Progenitor cell of endocrine pancreas (in vitro differentiated cells): ENCODE results near the gene SLC16A10. TPM values are rescaled to one million over a fixed set of nuclear protein-coding genes. Genes with fewer than 3 reads are reported as not detected.
A peak's percentile ranks its signal among the peaks of the same experiment; 100 is the strongest.
"Not testable (repeated sequence)": the region's sequence is repeated elsewhere in the genome, so short reads cannot be mapped to it uniquely, and the experiment has no call there.

Experiments
- DNase-seq: peaks from one replicate; pipeline ENCODE4 v3.0.0; 2021; ENCODE audit warnings: low spot score; ENCODE audit not compliant: unreplicated experiment
- H3K27ac Mint-ChIP-seq: 2 replicates; pipeline ENCODE4 v1.8.0; 2021; ENCODE audit warnings: mild to moderate bottlenecking, moderate library complexity, mixed read lengths
- H3K27me3 Mint-ChIP-seq: 2 replicates; pipeline ENCODE4 v1.8.0; 2021; ENCODE audit warnings: mixed read lengths
- H3K36me3 Mint-ChIP-seq: 2 replicates; pipeline ENCODE4 v1.8.0; 2022; ENCODE audit warnings: mixed read lengths; ENCODE audit not compliant: insufficient read depth
- H3K4me1 Mint-ChIP-seq: 2 replicates; pipeline ENCODE4 v1.8.0; 2021; ENCODE audit warnings: low read depth, mixed read lengths
- H3K4me3 Mint-ChIP-seq: 2 replicates; pipeline ENCODE4 v1.8.0; 2021; ENCODE audit warnings: low read depth, mild to moderate bottlenecking, moderate library complexity, mixed read lengths
- H3K9me3 Mint-ChIP-seq: 2 replicates; pipeline ENCODE4 v1.8.0; 2021; ENCODE audit warnings: low read depth, mixed read lengths
- total RNA-seq: library from RNA; stranded (reverse); gene quantifications from 2 replicates; pipeline ENCODE4 v1.2.1, GENCODE V29; 2021
- TF ChIP-seq, protein P1 (sequence below): fragments of 200-600 bp; sonication (generic); IDR thresholded peaks from one replicate; pipeline ENCODE4 v1.5.0; 2021; ENCODE audit warnings: antibody characterized with exemption, mild to moderate bottlenecking; ENCODE audit not compliant: unreplicated experiment

Gene SLC16A10
- total RNA-seq, 1 donor from 2014 or later: 7.0 TPM

DNA sequence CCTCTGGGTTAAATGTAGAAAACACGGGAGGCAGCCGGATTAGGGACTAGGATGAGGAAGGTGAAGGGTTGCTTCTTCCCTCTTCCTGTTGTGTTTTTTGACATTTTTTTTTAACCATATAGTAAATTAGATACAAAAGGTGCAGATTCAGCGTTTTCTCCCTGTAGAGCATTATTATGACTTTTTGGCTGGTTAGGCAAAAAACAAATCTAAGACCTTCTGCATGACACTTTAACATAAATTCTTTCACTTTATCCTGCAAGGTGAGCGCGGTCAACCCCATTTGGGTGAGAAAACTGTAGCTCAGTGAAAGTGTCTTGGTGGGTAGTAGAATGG lies 1.3 kb downstream of the SLC16A10 start:
- Mint-ChIP-seq H3K27me3 (peaks cover 58% of the 10 kb centered on the region), H3K27ac (peak overlapping the region; percentile 67), H3K4me1 (peaks cover 18% of the 10 kb centered on the region)

DNA sequence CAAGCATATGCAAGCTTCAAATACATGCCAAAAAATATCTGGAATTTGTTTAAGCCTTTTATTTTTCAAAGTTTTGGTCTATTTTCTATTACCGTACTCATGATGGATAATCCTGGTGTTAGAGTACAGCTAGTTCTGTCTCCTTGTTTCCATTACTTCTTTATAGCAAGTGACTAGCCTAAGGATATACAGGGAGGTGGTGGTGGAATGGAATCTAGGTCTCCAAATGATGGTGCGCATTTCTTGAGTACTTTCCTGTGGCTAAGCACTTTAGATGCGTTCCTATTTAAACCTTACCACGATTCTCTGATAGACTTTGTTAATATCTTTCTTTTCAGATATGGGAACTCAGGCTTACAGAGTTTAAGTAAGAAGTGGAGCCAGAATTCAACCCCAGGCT lies 3.5 kb downstream of the SLC16A10 start:
- Mint-ChIP-seq H3K27me3 (peaks cover 57% of the 10 kb centered on the region), H3K9me3 (peaks cover 7% of the 10 kb centered on the region), H3K27ac (no peak overlapping the region), H3K4me3 (no peak overlapping the region), H3K4me1 (peaks cover 18% of the 10 kb centered on the region), H3K36me3 (peaks cover 2% of the 10 kb centered on the region)
- DNase-seq: no peak
- TF ChIP-seq, protein P1, sequence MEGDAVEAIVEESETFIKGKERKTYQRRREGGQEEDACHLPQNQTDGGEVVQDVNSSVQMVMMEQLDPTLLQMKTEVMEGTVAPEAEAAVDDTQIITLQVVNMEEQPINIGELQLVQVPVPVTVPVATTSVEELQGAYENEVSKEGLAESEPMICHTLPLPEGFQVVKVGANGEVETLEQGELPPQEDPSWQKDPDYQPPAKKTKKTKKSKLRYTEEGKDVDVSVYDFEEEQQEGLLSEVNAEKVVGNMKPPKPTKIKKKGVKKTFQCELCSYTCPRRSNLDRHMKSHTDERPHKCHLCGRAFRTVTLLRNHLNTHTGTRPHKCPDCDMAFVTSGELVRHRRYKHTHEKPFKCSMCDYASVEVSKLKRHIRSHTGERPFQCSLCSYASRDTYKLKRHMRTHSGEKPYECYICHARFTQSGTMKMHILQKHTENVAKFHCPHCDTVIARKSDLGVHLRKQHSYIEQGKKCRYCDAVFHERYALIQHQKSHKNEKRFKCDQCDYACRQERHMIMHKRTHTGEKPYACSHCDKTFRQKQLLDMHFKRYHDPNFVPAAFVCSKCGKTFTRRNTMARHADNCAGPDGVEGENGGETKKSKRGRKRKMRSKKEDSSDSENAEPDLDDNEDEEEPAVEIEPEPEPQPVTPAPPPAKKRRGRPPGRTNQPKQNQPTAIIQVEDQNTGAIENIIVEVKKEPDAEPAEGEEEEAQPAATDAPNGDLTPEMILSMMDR: no peak

More for the DNA sequence above, 1.3 kb downstream of the SLC16A10 start:
- no peak for DNase-seq
- TF ChIP-seq, protein P1: no peak
- Mint-ChIP-seq H3K9me3 (no peaks in the 10 kb centered on the region), H3K36me3 (no peaks in the 10 kb centered on the region), H3K4me3 (peak overlapping the region; percentile 79)

DNA sequence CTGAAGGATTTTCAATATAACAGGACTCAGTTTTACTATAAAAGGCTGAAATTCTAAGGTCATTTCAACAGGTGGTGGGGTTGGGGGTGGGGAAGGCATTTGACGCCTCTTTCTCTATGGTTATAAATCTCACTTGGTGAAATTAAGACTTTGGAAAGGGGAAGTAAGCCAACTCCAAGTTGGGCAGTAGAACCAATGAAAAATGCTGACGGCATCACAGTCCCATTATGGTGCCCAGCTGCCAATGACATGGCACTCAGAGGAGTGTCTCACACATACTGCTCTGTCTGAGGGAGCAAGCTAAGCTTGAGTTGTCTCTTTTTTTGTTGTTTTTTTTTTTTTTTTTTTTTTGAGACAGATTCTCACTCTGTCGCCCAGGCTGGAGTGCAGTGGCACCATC lies 4.7 kb downstream of the SLC16A10 start:
- Mint-ChIP-seq H3K27ac (no peak overlapping the region), H3K27me3 (peaks cover 45% of the 10 kb centered on the region), H3K4me1 (peaks cover 16% of the 10 kb centered on the region), H3K36me3 (peaks cover 4% of the 10 kb centered on the region), H3K4me3 (no peak overlapping the region), H3K9me3 (peaks cover 8% of the 10 kb centered on the region)
- TF ChIP-seq, protein P1: no peak
- no peak for DNase-seq

DNA sequence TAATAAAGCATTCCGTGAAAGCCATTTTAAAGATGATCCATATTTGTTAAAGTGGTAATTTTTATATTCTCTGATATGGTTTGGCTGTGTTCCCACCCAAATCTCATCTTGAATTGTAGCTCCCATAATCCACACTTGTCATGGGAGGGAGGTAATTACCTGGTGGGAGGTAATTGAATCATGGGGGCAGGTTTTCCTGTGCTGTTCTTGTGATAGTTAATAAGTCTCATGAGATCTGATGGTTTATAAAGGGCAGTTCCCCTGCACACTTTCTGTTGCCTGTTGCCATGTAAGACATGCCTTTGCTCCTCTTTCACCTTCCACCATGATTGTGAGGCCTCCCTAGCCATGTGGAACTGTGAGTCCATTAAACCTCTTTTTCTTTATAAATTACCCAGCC lies 8.2 kb downstream of the SLC16A10 start:
- not testable (repeated sequence) for H3K4me1 Mint-ChIP-seq, H3K36me3 Mint-ChIP-seq

DNA sequence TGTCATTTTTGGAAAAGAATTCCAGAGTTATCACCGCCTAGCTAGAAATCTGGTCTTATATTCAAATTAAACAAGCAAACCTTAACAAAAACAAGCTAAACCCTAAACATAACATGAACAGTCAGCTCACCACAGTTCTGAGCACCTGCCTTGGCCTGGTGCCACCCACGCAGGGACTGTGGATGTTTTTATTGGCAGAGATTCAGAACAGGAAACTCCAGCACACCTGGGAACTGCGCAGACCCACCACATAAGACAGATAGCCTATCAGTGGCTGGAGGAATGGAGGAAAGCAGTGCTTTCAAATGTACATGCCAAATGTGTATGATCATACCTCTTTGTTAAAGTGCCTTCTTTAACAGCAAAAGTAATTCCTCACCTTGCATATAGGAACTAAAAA lies 8.9 kb downstream of the SLC16A10 start:
- Mint-ChIP-seq H3K27ac (no peak overlapping the region), H3K9me3 (peaks cover 8% of the 10 kb centered on the region), H3K36me3 (peaks cover 4% of the 10 kb centered on the region), H3K4me1 (peaks cover 8% of the 10 kb centered on the region), H3K27me3 (peaks cover 15% of the 10 kb centered on the region), H3K4me3 (no peak overlapping the region)
- DNase-seq: no peak
- TF ChIP-seq, protein P1: no peak

More for the DNA sequence above, 8.2 kb downstream of the SLC16A10 start:
- DNase-seq, H3K27ac Mint-ChIP-seq, H3K9me3 Mint-ChIP-seq, H3K4me3 Mint-ChIP-seq: not testable (repeated sequence)
- H3K27me3 Mint-ChIP-seq: peaks cover 20% of the 10 kb centered on the region

DNA sequence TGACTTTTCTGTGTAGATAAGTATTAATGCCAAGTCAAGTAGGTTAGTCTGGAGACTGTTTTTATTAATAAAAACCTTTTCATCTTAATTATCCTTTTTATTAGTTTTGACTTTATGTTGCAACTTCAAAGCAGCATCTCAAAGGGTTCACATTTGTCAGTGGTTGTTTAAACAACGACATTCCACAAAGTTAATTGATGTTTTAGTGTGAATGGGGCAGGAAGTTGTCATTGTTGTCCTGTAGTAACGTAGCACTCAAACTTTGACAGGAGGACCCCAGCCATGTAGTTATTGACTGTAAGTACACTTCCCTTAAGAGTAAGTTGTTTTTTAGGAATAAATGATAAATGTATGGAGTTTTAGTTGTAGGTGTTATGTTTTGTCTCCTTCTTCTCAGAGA lies 11.3 kb downstream of the SLC16A10 start:
- H3K4me1 Mint-ChIP-seq: peaks cover 3% of the 10 kb centered on the region
- H3K36me3 Mint-ChIP-seq: peaks cover 4% of the 10 kb centered on the region
- peaks cover 3% of the 10 kb centered on the region for H3K27me3 Mint-ChIP-seq
- TF ChIP-seq, protein P1: no peak
- peaks cover 8% of the 10 kb centered on the region for H3K9me3 Mint-ChIP-seq
- no peak overlapping the region for H3K4me3 Mint-ChIP-seq
- no peak overlapping the region for H3K27ac Mint-ChIP-seq
- DNase-seq: no peak
